Measurements from ENCODE around the gene EIF4E2. TPM values are rescaled to one million over a fixed set of nuclear protein-coding genes. Genes with fewer than 3 reads are reported as not detected.

EIF4E2 gene
- total and polyA plus RNA-seq, 5 donors: 32.1 to 49.4 (median 44.0) TPM

Other genes starting within 250 kb of the EIF4E2 start
- not detected for gene ALPP, start 171.9 kb upstream of the EIF4E2 start, total RNA-seq
- gene ALPP, start 171.9 kb upstream of the EIF4E2 start, polyA plus RNA-seq: not detected
- gene ALPG, start 143.8 kb upstream of the EIF4E2 start, total RNA-seq: not detected
- gene ALPG, start 143.8 kb upstream of the EIF4E2 start, polyA plus RNA-seq: not detected
- gene ALPI, start 94.5 kb upstream of the EIF4E2 start, total RNA-seq: not detected
- not detected for gene ALPI, start 94.5 kb upstream of the EIF4E2 start, polyA plus RNA-seq
- under 1 TPM in 1 of 4 donors, not detected in 3; 0.25 TPM for gene ECEL1, start 62.9 kb upstream of the EIF4E2 start, total RNA-seq
- 0.05 TPM for gene ECEL1, start 62.9 kb upstream of the EIF4E2 start, polyA plus RNA-seq
- gene PRSS56, start 30.3 kb upstream of the EIF4E2 start, total RNA-seq: under 1 TPM in 1 of 4 donors, not detected in 3; 0.11 TPM
- gene PRSS56, start 30.3 kb upstream of the EIF4E2 start, polyA plus RNA-seq: 0.05 TPM
- under 1 TPM in 1 of 4 donors, not detected in 3; 0.53 TPM for gene CHRND, start 24.5 kb upstream of the EIF4E2 start, total RNA-seq
- gene CHRND, start 24.5 kb upstream of the EIF4E2 start, polyA plus RNA-seq: 0.09 TPM
- gene CHRNG, start 11.0 kb upstream of the EIF4E2 start, total RNA-seq: not detected
- gene CHRNG, start 11.0 kb upstream of the EIF4E2 start, polyA plus RNA-seq: not detected
- gene TIGD1, start 132 bp upstream of the EIF4E2 start, total RNA-seq: 1 to 10 TPM; 2.6 to 3.3 (median 3.2) TPM
- gene TIGD1, start 132 bp upstream of the EIF4E2 start, polyA plus RNA-seq: 1.9 TPM
- gene EFHD1, start 82.9 kb downstream of the EIF4E2 start, total RNA-seq: 10 to 100 TPM in 2 of 4 donors, 1 to 10 TPM in 2; 6.4 to 14.4 (median 9.6) TPM
- 14.7 TPM for gene EFHD1, start 82.9 kb downstream of the EIF4E2 start, polyA plus RNA-seq
- 10 to 100 TPM; 60.4 to 68.2 (median 63.8) TPM for gene GIGYF2, start 146.6 kb downstream of the EIF4E2 start, total RNA-seq
- 21.6 TPM for gene GIGYF2, start 146.6 kb downstream of the EIF4E2 start, polyA plus RNA-seq
- not detected for gene KCNJ13, start 225.9 kb downstream of the EIF4E2 start, total RNA-seq
- not detected for gene KCNJ13, start 225.9 kb downstream of the EIF4E2 start, polyA plus RNA-seq

Data from right cardiac atrium (tissue), 5 donors.